ENCODE measurements around the gene LOX. TPM values are rescaled to one million over a fixed set of nuclear protein-coding genes. Genes with fewer than 3 reads are reported as not detected.

The LOX gene
- total RNA-seq, 1 experiment from 2014 or later, result 0.79 TPM

DNA sequence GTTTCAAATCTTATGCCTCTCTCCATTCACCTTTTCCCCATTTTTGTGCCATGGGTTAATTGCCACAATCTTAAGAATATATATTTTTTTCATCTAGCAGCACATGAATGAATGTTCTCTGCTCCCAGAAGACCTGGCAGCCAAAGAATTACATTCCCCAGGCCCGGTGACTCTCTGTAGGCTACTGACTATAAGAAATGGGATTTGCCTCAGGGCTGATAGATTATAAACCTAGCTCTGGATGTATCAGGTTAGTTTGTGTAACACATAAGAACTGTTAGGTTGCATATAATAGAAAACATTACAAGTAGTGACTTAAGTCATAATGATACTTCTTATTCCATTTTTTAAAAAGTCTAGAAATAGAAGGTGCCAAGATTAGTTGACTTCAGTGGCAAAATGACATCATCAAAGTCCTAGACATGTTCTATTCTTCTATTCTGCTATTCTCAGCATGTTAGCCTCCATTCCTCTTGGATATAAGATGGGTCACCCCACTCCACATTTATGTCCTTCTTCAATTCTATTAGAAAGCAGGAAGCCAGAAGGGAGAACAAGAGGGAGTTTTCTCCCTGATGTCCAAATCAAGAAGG lies 40.4 kb upstream of the LOX start:
- Histone ChIP-seq H3K9me3 (ENCODE audit: control insufficient read depth, low read depth, low read length) (no peaks in the 10 kb centered on the region), H4K20me1 (ENCODE audit: control insufficient read depth, insufficient read depth, insufficient read length) (no peaks in the 10 kb centered on the region), H3K4me2 (ENCODE audit: insufficient read depth, insufficient read length, low read length) (no peak overlapping the region), H3K4me1 (ENCODE audit: insufficient read depth, low read length) (peaks cover 7% of the 10 kb centered on the region; the same call in 1 of the 2 replicates), H3K27ac (ENCODE audit: insufficient read length, low read depth, low read length) (no peak overlapping the region), H3K9ac (ENCODE audit: extremely low read depth, insufficient read length, low read length) (no peak overlapping the region), H2AFZ (ENCODE audit: low read length) (no peak overlapping the region), H2BK120ac (ENCODE audit: low read depth, low read length, poor library complexity, severe bottlenecking) (no peak overlapping the region), H3K14ac (ENCODE audit: insufficient read depth, low read length) (no peak overlapping the region), H2AK5ac (ENCODE audit: insufficient read length, low read length) (no peak overlapping the region), H3K23ac (ENCODE audit: insufficient read length, low read depth, low read length) (no peak overlapping the region), H2BK12ac (ENCODE audit: insufficient read length, low read depth, low read length) (no peak overlapping the region), H4K91ac (ENCODE audit: insufficient read length, low read depth, low read length) (no peak overlapping the region), H3K18ac (ENCODE audit: insufficient read length, low read depth, low read length) (no peak overlapping the region), H3K4ac (ENCODE audit: low read depth, low read length) (no peak overlapping the region), H3K27me3 (ENCODE audit: insufficient read depth, low read length) (no peaks in the 10 kb centered on the region), H4K5ac (ENCODE audit: insufficient read length, low read depth, low read length) (no peak overlapping the region), H3K56ac (ENCODE audit: insufficient read length, low read depth, low read length) (no peak overlapping the region), H3K79me1 (ENCODE audit: insufficient read depth, low read depth, low read length, poor library complexity, severe bottlenecking) (no peaks in the 10 kb centered on the region), H3K79me2 (ENCODE audit: insufficient read depth, low read length) (no peaks in the 10 kb centered on the region), H2BK5ac (ENCODE audit: insufficient read length, low read length) (no peak overlapping the region), H2BK15ac (ENCODE audit: low read depth, low read length) (no peak overlapping the region), H2BK20ac (ENCODE audit: low read depth, low read length, poor library complexity, severe bottlenecking) (no peak overlapping the region), H3T11ph (ENCODE audit: low read length) (no peak overlapping the region), H4K8ac (replicated peaks; ENCODE audit: insufficient read length, low read depth, low read length) (no peak overlapping the region), H3K23me2 (ENCODE audit: insufficient read length, low read depth, low read length, poor library complexity, severe bottlenecking) (no peaks in the 10 kb centered on the region)
- WGBS (ENCODE audit: extremely low coverage, insufficient read length, low lambda C conversion rate), result no CpG with 5 or more reads among the region's 1 CpG
- Mint-ChIP-seq H3K4me1 (peaks cover 21 to 25% of the 10 kb centered on the region in 2 experiments), H3K36me3 (ENCODE audit: insufficient read depth in 1 of 3, low read depth in 3 of 3) (no peaks in the 10 kb centered on the region), H3K27ac (no peak overlapping the region), H3K9me3 (no peaks in the 10 kb centered on the region; a peak in 1 of 5 replicates), H3K27me3 (ENCODE audit: low read depth) (no peaks in the 10 kb centered on the region), H3K4me3 (no peak overlapping the region)
- no peak for DNase-seq
- TF ChIP-seq, protein P1, sequence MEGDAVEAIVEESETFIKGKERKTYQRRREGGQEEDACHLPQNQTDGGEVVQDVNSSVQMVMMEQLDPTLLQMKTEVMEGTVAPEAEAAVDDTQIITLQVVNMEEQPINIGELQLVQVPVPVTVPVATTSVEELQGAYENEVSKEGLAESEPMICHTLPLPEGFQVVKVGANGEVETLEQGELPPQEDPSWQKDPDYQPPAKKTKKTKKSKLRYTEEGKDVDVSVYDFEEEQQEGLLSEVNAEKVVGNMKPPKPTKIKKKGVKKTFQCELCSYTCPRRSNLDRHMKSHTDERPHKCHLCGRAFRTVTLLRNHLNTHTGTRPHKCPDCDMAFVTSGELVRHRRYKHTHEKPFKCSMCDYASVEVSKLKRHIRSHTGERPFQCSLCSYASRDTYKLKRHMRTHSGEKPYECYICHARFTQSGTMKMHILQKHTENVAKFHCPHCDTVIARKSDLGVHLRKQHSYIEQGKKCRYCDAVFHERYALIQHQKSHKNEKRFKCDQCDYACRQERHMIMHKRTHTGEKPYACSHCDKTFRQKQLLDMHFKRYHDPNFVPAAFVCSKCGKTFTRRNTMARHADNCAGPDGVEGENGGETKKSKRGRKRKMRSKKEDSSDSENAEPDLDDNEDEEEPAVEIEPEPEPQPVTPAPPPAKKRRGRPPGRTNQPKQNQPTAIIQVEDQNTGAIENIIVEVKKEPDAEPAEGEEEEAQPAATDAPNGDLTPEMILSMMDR (conservative IDR thresholded peaks at IDR 0.05), result no peak
